Liver (tissue), 3 donors: ENCODE results near the gene NAPB.

Experiments used
- FOXA1 ChIP-seq: IDR thresholded peaks from 2 replicates; pipeline ENCODE4 v1.6.1; 2016; ENCODE audit warnings: antibody characterized with exemption
- FOXA2 ChIP-seq: IDR thresholded peaks from 2 replicates; pipeline ENCODE4 v1.6.1; 2016; ENCODE audit warnings: antibody characterized with exemption
- GABPA ChIP-seq, 2 donors: IDR thresholded peaks in 1 of 2; conservative IDR thresholded peaks in 1 of 2; 2 replicates each; pipeline ENCODE4 v1.6.1; 2016; ENCODE audit warnings: antibody characterized with exemption in 2 of 2, mild to moderate bottlenecking in 1 of 2, moderate library complexity in 1 of 2
- JUND ChIP-seq, 2 donors: IDR thresholded peaks; 2 replicates each; pipeline ENCODE4 v1.6.1; 2016; ENCODE audit warnings: antibody characterized with exemption in 2 of 2
- NR2F2 ChIP-seq: IDR thresholded peaks from 2 replicates; pipeline ENCODE4 v1.6.1; 2016; ENCODE audit warnings: antibody characterized with exemption
- RAD21 ChIP-seq, 2 donors: IDR thresholded peaks; 2 replicates each; pipeline ENCODE4 v1.6.1; 2016; ENCODE audit warnings: antibody characterized with exemption in 2 of 2, mild to moderate bottlenecking in 2 of 2
- RXRA ChIP-seq, 2 donors: IDR thresholded peaks; 2 replicates each; pipeline ENCODE4 v1.6.1; 2017 to 2018; ENCODE audit warnings: antibody characterized with exemption in 2 of 2, mild to moderate bottlenecking in 1 of 2
- SP1 ChIP-seq: IDR thresholded peaks from 2 replicates; pipeline ENCODE4 v1.6.1; 2018; ENCODE audit warnings: antibody characterized with exemption, mild to moderate bottlenecking
- TAF1 ChIP-seq: conservative IDR thresholded peaks from 2 replicates; pipeline ENCODE4 v1.6.1; 2016; ENCODE audit warnings: antibody characterized with exemption, mild to moderate bottlenecking
- YY1 ChIP-seq: IDR thresholded peaks from 2 replicates; pipeline ENCODE4 v1.6.1; 2016; ENCODE audit warnings: antibody characterized with exemption, mild to moderate bottlenecking
- ZBTB33 ChIP-seq: IDR thresholded peaks from 2 replicates; pipeline ENCODE4 v1.6.1; 2016; ENCODE audit warnings: antibody characterized with exemption
- TF ChIP-seq, protein P1 (sequence below): IDR thresholded peaks from 2 replicates; pipeline ENCODE4 v1.6.1; 2016; ENCODE audit warnings: antibody characterized with exemption, mild to moderate bottlenecking
- TF ChIP-seq, protein P2 (sequence below): fragments of 150-350 bp; IDR thresholded peaks from 2 replicates; pipeline ENCODE4 v1.5.1; 2017; ENCODE audit warnings: improper control_type of control experiment, low read depth, low read length; ENCODE audit not compliant: missing input control
- TF ChIP-seq, protein P3 (sequence below): IDR thresholded peaks from 2 replicates; pipeline ENCODE4 v1.6.1; 2016; ENCODE audit warnings: antibody characterized with exemption
- donor health status: healthy.
- donor health status: healthy.

- TF ChIP-seq, protein P1, sequence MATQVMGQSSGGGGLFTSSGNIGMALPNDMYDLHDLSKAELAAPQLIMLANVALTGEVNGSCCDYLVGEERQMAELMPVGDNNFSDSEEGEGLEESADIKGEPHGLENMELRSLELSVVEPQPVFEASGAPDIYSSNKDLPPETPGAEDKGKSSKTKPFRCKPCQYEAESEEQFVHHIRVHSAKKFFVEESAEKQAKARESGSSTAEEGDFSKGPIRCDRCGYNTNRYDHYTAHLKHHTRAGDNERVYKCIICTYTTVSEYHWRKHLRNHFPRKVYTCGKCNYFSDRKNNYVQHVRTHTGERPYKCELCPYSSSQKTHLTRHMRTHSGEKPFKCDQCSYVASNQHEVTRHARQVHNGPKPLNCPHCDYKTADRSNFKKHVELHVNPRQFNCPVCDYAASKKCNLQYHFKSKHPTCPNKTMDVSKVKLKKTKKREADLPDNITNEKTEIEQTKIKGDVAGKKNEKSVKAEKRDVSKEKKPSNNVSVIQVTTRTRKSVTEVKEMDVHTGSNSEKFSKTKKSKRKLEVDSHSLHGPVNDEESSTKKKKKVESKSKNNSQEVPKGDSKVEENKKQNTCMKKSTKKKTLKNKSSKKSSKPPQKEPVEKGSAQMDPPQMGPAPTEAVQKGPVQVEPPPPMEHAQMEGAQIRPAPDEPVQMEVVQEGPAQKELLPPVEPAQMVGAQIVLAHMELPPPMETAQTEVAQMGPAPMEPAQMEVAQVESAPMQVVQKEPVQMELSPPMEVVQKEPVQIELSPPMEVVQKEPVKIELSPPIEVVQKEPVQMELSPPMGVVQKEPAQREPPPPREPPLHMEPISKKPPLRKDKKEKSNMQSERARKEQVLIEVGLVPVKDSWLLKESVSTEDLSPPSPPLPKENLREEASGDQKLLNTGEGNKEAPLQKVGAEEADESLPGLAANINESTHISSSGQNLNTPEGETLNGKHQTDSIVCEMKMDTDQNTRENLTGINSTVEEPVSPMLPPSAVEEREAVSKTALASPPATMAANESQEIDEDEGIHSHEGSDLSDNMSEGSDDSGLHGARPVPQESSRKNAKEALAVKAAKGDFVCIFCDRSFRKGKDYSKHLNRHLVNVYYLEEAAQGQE: no peak
- TF ChIP-seq, protein P2, sequence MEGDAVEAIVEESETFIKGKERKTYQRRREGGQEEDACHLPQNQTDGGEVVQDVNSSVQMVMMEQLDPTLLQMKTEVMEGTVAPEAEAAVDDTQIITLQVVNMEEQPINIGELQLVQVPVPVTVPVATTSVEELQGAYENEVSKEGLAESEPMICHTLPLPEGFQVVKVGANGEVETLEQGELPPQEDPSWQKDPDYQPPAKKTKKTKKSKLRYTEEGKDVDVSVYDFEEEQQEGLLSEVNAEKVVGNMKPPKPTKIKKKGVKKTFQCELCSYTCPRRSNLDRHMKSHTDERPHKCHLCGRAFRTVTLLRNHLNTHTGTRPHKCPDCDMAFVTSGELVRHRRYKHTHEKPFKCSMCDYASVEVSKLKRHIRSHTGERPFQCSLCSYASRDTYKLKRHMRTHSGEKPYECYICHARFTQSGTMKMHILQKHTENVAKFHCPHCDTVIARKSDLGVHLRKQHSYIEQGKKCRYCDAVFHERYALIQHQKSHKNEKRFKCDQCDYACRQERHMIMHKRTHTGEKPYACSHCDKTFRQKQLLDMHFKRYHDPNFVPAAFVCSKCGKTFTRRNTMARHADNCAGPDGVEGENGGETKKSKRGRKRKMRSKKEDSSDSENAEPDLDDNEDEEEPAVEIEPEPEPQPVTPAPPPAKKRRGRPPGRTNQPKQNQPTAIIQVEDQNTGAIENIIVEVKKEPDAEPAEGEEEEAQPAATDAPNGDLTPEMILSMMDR: no peak
- TF ChIP-seq TAF1 (no peak), YY1 (no peak), GABPA (IDR thresholded peaks at IDR 0.05 in 1 of 2, conservative IDR thresholded peaks at IDR 0.05 in 1 of 2) (no peak), NR2F2 (no peak), FOXA1 (no peak), RAD21 (IDR thresholded peaks at IDR 0.05) (no peak), JUND (IDR thresholded peaks at IDR 0.05) (no peak), RXRA (IDR thresholded peaks at IDR 0.05) (no peak), SP1 (no peak), ZBTB33 (no peak), FOXA2 (no peak)
- TF ChIP-seq, protein P3, sequence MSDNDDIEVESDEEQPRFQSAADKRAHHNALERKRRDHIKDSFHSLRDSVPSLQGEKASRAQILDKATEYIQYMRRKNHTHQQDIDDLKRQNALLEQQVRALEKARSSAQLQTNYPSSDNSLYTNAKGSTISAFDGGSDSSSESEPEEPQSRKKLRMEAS: no peak
These were observed 21.6 kb downstream of the NAPB start for GRCh38 chr20:23399568-23400241.
